Stimulated activated CD8-positive, alpha-beta memory T cell treated with anti-CD3 and anti-CD28 coated beads, Interleukin-12 subunit alpha, Interleukin-12 subunit beta, amount 100 ng/mL, for 1 hour (primary cell): ENCODE measurements around the gene WWP2.

Source experiments
- DNase-seq: peaks from one replicate; pipeline ENCODE4 v3.0.0-alpha.2; 2020; ENCODE audit warnings: low read depth

The WWP2 gene

GRCh38 chr16:69927056-69927757 lies 165.1 kb downstream of the WWP2 start:
- no peak for DNase-seq

GRCh38 chr16:69928856-69929400 lies 166.8 kb downstream of the WWP2 start:
- no peak for DNase-seq

DNA sequence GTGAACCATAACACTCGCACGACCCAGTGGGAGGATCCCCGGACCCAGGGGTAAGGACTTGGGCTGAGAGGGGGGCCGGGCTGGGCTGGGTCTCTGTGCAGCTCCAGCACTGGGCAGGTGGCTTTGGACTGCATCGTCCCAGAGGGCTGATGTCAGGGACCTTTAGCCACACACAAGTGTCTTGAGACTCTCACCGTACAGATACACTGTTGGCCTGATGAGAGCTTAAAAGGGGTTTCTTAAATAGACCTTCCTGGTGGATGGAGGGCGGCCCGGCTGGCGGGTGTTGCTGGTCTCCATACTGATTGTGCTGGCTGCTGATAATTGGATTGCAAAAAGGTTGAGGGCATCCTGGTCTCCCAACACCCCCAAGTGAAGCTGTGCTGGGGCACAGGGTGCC lies 167.3 kb downstream of the WWP2 start:
- no peak for DNase-seq

DNA sequence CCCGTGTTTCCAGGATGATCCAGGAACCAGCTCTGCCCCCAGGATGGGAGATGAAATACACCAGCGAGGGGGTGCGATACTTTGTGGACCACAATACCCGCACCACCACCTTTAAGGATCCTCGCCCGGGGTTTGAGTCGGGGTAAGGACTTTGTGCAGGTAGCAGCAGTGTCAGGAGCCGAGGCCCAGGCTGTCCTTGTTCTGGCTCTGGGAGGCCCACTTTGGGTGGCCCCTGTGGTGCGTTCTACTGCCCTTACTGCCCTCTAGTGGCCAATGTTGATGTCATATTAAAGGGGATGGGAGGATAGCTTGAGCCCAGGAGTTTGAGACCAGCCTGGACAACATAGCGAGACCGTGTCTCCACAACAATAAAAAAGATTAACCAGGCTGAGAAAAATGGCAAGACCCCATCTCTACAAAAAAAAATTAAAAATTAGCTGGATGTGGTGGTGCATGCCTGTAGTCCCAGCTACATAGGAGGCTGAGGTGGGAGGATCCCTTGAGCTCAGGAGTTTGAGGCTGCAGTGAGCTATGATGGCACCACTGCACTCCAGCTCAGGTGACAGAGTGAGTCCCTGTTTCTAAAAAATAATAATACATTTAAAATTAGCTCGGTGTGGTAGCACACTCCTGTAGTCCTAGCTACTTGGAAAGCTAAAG lies 168.1 kb downstream of the WWP2 start:
- DNase-seq: peak; percentile 30

DNA sequence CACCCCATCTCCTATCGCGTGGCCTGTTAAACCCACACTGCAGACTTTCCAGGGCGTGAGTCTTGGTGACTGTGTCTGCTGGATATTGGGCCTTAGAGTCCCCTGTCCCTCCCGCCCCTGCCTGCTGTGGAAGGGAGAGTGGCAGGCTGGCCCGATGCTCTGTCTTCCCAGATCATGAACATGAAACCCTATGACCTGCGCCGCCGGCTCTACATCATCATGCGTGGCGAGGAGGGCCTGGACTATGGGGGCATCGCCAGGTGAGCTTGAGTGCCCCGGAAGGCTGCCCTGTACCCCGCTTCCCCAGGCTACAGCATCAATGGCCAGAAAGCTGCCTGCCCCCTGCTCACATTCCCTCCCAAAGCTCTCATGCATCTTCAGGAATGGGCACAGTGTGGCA lies 169.5 kb downstream of the WWP2 start:
- DNase-seq: no peak

GRCh38 chr16:69932228-69932627 lies 170.1 kb downstream of the WWP2 start:
- no peak for DNase-seq

DNA sequence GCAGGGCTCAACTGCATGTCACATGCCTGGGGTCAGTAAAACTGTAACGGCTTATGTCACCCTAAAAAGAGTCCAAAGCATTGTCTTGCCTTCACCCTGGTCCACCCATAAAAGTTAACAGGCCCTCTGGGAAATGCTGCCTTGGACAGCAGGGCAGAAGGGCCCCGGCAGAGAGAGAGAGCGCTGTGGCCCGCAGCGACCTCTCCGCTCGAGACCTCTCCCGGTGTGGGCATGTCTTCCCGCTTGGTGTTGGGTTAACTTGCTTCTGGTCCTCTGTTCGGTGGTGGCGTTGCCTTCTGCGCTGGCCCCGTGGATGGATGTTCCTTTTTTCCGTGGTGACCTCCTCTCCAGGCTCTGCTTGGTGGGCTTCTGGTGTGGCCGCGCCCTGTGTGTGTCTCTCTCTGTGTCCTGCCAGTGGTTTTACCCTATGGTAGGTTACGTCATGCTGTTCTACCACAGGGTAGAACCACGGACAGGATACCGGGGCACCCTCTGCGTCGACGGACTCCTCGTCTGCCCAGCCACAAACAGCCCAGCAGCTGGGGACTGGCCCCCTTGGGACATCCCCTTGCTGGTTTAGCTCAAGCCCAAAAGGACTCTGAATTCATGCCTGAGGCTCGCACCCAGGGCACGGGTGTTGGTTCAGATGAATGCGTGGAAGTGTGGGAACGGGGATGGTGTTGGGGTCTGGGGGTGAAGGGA lies 170.7 kb downstream of the WWP2 start:
- DNase-seq: no peak

GRCh38 chr16:69934044-69934443 lies 171.9 kb downstream of the WWP2 start:
- DNase-seq: no peak

DNA sequence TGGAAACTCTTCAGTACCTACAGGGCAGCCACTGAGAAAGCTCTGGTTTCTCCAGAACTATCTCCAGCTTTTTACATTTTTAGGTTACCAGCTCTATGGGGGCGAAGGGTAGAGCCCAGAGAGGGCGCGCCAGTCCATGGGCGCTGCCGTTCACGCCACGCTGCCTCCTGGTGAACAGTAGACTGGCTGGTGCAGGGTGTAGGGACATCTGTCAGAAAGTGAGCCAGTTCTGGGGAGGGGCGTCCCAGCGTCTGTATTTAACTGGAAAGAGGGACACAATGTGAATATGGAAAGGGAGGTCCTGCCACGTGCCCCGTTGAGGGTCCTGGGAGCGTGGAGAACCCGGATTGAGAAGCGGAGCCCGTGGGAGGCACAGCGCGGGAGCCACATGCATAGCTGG lies 172.6 kb downstream of the WWP2 start:
- DNase-seq: no peak

GRCh38 chr16:69935278-69935711 lies 173.2 kb downstream of the WWP2 start:
- no peak for DNase-seq

GRCh38 chr16:69935740-69936139 lies 173.6 kb downstream of the WWP2 start:
- no peak for DNase-seq

- DNase-seq: no peak
Observed at GRCh38 chr16:69936252-69936651, 174.1 kb downstream of the WWP2 start.

DNA sequence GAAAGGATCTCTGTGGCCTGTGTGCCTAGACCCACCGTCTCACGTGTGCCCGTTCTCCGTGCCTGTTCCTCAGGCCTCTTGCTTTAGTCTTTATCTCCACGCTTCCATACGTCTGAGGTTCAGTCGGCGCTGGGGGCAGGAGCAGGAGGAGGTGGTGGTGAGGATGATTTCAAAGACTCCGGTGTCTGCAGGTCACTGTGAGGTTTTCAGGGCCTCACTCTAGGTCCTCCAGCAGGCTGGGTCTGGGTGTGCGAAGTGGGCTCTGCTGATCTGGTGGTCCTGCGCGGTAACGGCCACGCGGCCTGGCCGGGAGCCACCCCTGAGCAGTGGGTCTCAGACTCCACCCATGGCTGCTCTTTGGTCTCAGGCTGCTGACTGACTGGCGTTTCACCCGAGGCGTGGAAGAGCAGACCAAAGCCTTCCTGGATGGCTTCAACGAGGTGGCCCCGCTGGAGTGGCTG lies 174.6 kb downstream of the WWP2 start:
- DNase-seq: no peak

- no peak for DNase-seq
Observed at GRCh38 chr16:69937465-69937951, 175.4 kb downstream of the WWP2 start.

DNA sequence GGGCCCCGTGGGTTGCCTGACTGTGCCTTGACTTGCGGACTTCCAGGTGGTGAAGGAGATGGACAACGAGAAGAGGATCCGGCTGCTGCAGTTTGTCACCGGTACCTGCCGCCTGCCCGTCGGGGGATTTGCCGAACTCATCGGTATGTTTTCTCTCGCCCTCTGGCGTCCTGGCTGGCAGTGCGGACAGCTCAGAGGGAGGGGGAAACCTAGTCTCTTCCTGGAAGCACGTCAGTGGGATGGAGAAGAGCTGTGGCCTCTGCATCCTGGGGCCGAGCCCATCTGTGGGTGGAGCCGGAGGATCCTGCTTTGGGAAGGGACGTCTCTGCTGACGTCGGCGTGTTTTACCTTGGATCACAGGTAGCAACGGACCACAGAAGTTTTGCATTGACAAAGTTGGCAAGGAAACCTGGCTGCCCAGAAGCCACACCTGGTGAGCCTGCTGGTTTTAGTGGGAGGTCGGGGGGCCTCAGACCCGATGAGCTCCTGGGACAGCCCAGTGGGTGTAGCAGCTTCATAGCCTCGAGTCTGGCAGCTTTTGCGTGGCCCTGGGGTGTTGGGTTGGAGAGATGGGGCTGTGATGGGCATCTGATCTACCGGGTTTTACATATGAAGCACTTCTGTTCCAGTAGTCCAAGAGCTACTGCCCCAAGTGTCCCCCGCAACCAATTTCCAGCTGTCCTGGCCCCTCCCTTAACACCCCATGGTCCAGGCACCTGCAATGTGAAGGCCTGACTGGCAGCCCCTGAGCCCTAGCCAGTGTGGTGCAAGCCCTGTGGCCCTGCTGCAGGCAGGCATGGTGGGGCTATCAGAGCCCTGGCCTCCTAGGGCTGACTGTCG lies 177.1 kb downstream of the WWP2 start:
- no peak for DNase-seq

DNA sequence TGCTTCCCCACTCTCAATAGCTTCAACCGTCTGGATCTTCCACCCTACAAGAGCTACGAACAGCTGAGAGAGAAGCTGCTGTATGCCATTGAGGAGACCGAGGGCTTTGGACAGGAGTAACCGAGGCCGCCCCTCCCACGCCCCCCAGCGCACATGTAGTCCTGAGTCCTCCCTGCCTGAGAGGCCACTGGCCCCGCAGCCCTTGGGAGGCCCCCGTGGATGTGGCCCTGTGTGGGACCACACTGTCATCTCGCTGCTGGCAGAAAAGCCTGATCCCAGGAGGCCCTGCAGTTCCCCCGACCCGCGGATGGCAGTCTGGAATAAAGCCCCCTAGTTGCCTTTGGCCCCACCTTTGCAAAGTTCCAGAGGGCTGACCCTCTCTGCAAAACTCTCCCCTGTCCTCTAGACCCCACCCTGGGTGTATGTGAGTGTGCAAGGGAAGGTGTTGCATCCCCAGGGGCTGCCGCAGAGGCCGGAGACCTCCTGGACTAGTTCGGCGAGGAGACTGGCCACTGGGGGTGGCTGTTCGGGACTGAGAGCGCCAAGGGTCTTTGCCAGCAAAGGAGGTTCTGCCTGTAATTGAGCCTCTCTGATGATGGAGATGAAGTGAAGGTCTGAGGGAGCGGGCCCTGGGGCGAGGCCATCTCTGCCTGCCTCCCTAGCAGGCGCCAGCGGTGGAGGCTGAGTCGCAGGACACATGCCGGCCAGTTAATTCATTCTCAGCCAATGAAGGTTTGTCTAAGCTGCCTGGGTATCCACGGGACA lies 177.9 kb downstream of the WWP2 start:
- no peak for DNase-seq

DNA sequence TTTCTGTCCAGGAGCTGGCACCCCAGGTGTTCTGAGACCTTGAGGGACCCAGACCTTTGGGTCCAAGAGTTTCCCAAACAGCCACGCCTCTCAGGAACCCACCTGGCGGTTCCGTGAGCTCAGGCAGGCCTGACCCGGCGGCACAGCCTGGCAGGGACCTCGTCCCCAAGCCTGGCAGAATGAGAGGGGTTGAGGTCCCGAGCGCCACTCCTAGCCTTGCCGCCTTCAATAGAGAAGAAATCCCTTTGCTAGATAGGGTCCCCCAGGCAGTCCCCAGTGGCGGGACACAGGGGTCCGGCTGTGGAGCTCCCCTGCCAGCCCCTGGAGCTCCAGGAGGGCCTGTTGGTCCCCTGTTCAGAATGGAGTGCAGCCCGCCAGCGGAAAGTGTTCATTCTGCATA lies 178.5 kb downstream of the WWP2 start:
- DNase-seq: no peak

- DNase-seq: no peak
Observed at GRCh38 chr16:69941251-69942098, 179.3 kb downstream of the WWP2 start.

DNA sequence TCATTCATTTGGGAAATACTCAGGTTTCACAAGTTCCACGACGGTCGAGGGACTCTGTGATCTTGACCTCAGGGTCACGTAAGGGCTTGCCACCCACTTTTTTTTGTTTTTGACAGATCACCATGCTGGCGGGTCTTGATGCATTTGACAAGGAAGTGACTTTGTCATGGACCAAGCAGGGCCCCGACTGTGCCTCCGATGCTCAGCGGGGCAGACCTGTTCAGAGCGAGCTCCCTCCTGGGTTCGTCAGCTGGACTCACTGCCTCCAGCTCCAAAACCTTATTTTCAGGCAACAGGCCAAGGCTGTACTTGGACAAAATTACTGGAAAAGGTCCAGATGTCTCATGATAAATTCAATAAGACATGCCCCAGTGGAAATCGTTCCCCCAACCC lies 180.0 kb downstream of the WWP2 start:
- no peak for DNase-seq

DNA sequence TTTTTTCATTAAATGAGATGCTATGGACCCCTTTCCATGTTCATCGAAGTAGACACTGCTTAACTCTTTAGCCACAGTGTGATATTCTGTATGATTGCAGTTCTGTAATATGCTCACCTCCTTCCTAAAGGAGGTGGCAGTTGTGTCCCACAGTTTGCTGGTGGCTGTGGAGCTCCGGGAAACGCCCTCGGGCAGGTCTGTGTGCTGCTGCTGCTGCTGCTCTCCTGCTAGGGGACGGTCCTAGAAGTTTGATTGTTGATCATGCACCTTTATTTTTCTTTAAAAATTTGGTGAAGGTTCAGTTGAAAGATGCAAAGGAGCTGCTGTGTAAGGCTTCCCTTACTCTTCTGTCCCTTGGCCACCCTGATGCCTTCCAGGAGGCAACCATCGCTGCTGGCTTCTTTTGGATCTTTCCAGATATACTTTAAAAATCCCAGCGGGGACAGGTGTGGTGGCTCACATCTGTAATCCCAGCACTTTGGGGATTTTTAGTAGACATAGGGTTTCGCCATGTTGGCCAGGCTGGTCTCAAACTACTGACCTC lies 180.6 kb downstream of the WWP2 start:
- DNase-seq: no peak
